Measurements from ENCODE around the gene MBOAT7. TPM values are rescaled to one million over a fixed set of nuclear protein-coding genes. Genes with fewer than 3 reads are reported as not detected.
A peak's percentile ranks its signal among the peaks of the same experiment; 100 is the strongest.
"Not testable (repeated sequence)": the region's sequence is repeated elsewhere in the genome, so short reads cannot be mapped to it uniquely, and the experiment has no call there.

MBOAT7 gene
- total RNA-seq, 4 donors from 2014 or later: 47.3 to 101 (median 69.0) TPM

GRCh38 chr19:54173951-54174834, 15.2 kb downstream of the MBOAT7 start:
- no peaks in the 10 kb centered on the region for H3K9me3 ChIP-seq
- H3K27me3 ChIP-seq: no peaks in the 10 kb centered on the region
- H3K4me3 ChIP-seq (replicated peaks in 1 of 3): no peak overlapping the region
- H3K27ac ChIP-seq: no peak overlapping the region
- TF ChIP-seq POLR2A (IDR thresholded peaks at IDR 0.05): no peak
- no peak for TF ChIP-seq CTCF (IDR thresholded peaks at IDR 0.05)
- WGBS, 2 donors: 76 to 82% methylated on average over 12 to 23 of the region's 25 CpGs
- peaks cover 3 to 5% of the 10 kb centered on the region in 2 donors for H3K4me1 ChIP-seq
- DNase-seq: no peak
- no peaks in the 10 kb centered on the region for H3K36me3 ChIP-seq
- intact Hi-C loops (cut with DNase I): no loop called here

- Histone ChIP-seq H3K27me3 (no peaks in the 10 kb centered on the region), H3K4me3 (replicated peaks in 1 of 3) (peak overlapping the region in 1 of 3 donors; percentile 31), H3K27ac (peak overlapping the region in 2 of 3 donors; percentile 30 to 58), H3K4me1 (peaks cover 3 to 7% of the 10 kb centered on the region in 2 donors), H3K36me3 (no peaks in the 10 kb centered on the region), H3K9me3 (no peaks in the 10 kb centered on the region)
- no peak for DNase-seq
- TF ChIP-seq CTCF (IDR thresholded peaks at IDR 0.05) (no peak), POLR2A (IDR thresholded peaks at IDR 0.05) (no peak)
- WGBS, 2 donors: 33 to 40% methylated on average over 8 to 15 of the region's 15 CpGs
- intact Hi-C loops (cut with DNase I): no loop called here
Measured at GRCh38 chr19:54173359-54173699, 16.1 kb downstream of the MBOAT7 start.

- peaks cover 3 to 9% of the 10 kb centered on the region in 2 donors for H3K4me1 ChIP-seq
- H3K36me3 ChIP-seq: no peaks in the 10 kb centered on the region
- 3 to 13% methylated on average over 5 of the region's 13 CpGs for WGBS, 2 donors
- peak within 1 kb of the TSS in 2 of 3 donors; percentile 4 to 31 for H3K4me3 ChIP-seq (replicated peaks in 1 of 3)
- TF ChIP-seq POLR2A (IDR thresholded peaks at IDR 0.05): peak in 1 of 2 donors; percentile 43
- peak; percentile 43 to 66 (median 60) for TF ChIP-seq CTCF (IDR thresholded peaks at IDR 0.05)
- H3K9me3 ChIP-seq: no peaks in the 10 kb centered on the region
- DNase-seq: peak; percentile 85
- no peaks in the 10 kb centered on the region for H3K27me3 ChIP-seq
- peak within 1 kb of the TSS; percentile 8 to 58 (median 45) for H3K27ac ChIP-seq
- intact Hi-C loops (cut with DNase I): no loop called here
Measured at GRCh38 chr19:54172471-54173358, 16.7 kb downstream of the MBOAT7 start, which contains the start of gene TMC4. TSS of gene TMC4 (minus strand) at chr19:54173160. CDS start at chr19:54173117, 43 bp downstream.

GRCh38 chr19:54171736-54172431, 17.5 kb downstream of the MBOAT7 start:
- H3K27ac ChIP-seq; H3K27me3 ChIP-seq; H3K36me3 ChIP-seq; H3K9me3 ChIP-seq; DNase-seq; intact Hi-C loops (cut with DNase I); H3K4me1 ChIP-seq: not testable (repeated sequence)
- peak overlapping the region in 1 of 3 donors; percentile 31 for H3K4me3 ChIP-seq (replicated peaks in 1 of 3)
- 76 to 85% methylated on average over 8 to 11 of the region's 23 CpGs for WGBS, 2 donors

GRCh38 chr19:54169149-54169740, 20.1 kb downstream of the MBOAT7 start:
- WGBS, 2 donors: 90% methylated on average over 21 of the region's 21 CpGs
- no peak for DNase-seq
- Histone ChIP-seq H3K9me3 (no peaks in the 10 kb centered on the region), H3K36me3 (no peaks in the 10 kb centered on the region), H3K4me1 (peaks cover 3 to 14% of the 10 kb centered on the region in 2 donors), H3K27ac (no peak overlapping the region), H3K4me3 (replicated peaks in 1 of 3) (no peak overlapping the region), H3K27me3 (no peaks in the 10 kb centered on the region)
- intact Hi-C loops (cut with DNase I): loop anchor here (5.0 kb wide), 1 partner anchor 63 kb away; no protein-coding TSS in a partner anchor
- TF ChIP-seq CTCF (IDR thresholded peaks at IDR 0.05) (no peak), POLR2A (IDR thresholded peaks at IDR 0.05) (no peak)
